OCI-LY1 (cell line): ENCODE measurements around the gene AIFM3.
"Not testable (repeated sequence)": the region's sequence is repeated elsewhere in the genome, so short reads cannot be mapped to it uniquely, and the experiment has no call there.

Source experiments
- H2AFZ ChIP-seq: fragments of 200-600 bp; sonication (generic), shearing (Covaris generic); 2 replicates; pipeline ENCODE4 v1.6.0; 2014; ENCODE audit warnings: antibody characterized with exemption, mild to moderate bottlenecking, low read length
- H3F3A ChIP-seq: fragments of 200-600 bp; sonication (generic), shearing (Covaris generic); 2 replicates; pipeline ENCODE4 v1.6.0; 2014; ENCODE audit warnings: mild to moderate bottlenecking, antibody characterized with exemption, low read length, moderate library complexity; ENCODE audit not compliant: insufficient read depth
- H3K27ac ChIP-seq: fragments of 200-600 bp; sonication (generic); 2 replicates; pipeline ENCODE4 v1.5.1; 2014; ENCODE audit warnings: low read length, mixed run types, mild to moderate bottlenecking, low read depth; ENCODE audit not compliant: poor library complexity, severe bottlenecking
- H3K27me3 ChIP-seq: fragments of 200-600 bp; sonication (generic); 2 replicates; pipeline ENCODE4 v1.6.0; 2014; ENCODE audit warnings: antibody characterized with exemption, mild to moderate bottlenecking, low read length, moderate library complexity; ENCODE audit not compliant: insufficient read depth
- H3K36me3 ChIP-seq: fragments of 200-600 bp; sonication (generic); 2 replicates; pipeline ENCODE4 v1.6.1; 2014; ENCODE audit warnings: mild to moderate bottlenecking, antibody characterized with exemption, low read length, moderate library complexity, mixed read lengths; ENCODE audit not compliant: insufficient read depth
- H3K4me1 ChIP-seq: fragments of 200-600 bp; sonication (generic); 2 replicates; pipeline ENCODE4 v1.5.1; 2014; ENCODE audit warnings: mild to moderate bottlenecking, low read length, moderate library complexity; ENCODE audit not compliant: insufficient read depth, severe bottlenecking
- H3K4me2 ChIP-seq: fragments of 200-600 bp; sonication (generic), shearing (Covaris generic); 2 replicates; pipeline ENCODE4 v1.6.1; 2014; ENCODE audit warnings: low read length
- H3K4me3 ChIP-seq: fragments of 200-600 bp; sonication (generic); 2 replicates; pipeline ENCODE4 v1.5.1; 2014; ENCODE audit warnings: low read length, low read depth, mild to moderate bottlenecking, mixed read lengths; ENCODE audit not compliant: poor library complexity, severe bottlenecking
- H3K79me2 ChIP-seq: fragments of 200-600 bp; shearing (Covaris generic); 2 replicates; pipeline ENCODE4 v1.6.1; 2016; ENCODE audit warnings: mixed run types, low read length, mixed read lengths; ENCODE audit not compliant: insufficient read depth
- H3K9ac ChIP-seq: fragments of 200-600 bp; sonication (generic), shearing (Covaris generic); 2 replicates; pipeline ENCODE4 v1.6.1; 2014; ENCODE audit warnings: mild to moderate bottlenecking, low read length, mixed read lengths
- H3K9me2 ChIP-seq: fragments of 200-600 bp; sonication (generic), shearing (Covaris generic); 2 replicates; pipeline ENCODE4 v1.6.1; 2014; ENCODE audit warnings: low read depth, mild to moderate bottlenecking, low read length, mixed read lengths
- H3K9me3 ChIP-seq: fragments of 200-600 bp; shearing (Covaris generic); 2 replicates; pipeline ENCODE4 v1.6.1; 2014; ENCODE audit warnings: low read length, mixed read lengths
- H4K20me1 ChIP-seq: fragments of 200-600 bp; sonication (generic), shearing (Covaris generic); 2 replicates; pipeline ENCODE4 v1.6.0; 2016; ENCODE audit warnings: mild to moderate bottlenecking, low read length; ENCODE audit not compliant: insufficient read depth
- EZH2 ChIP-seq: fragments of 200-600 bp; sonication (generic), shearing (Covaris generic); IDR thresholded peaks from 2 replicates; pipeline ENCODE4 v1.8.0; 2017; ENCODE audit warnings: borderline replicate concordance, mixed run types, mild to moderate bottlenecking, antibody characterized with exemption, low read length, moderate library complexity, mixed read lengths
- TF ChIP-seq, protein P1 (sequence below): fragments of 200-600 bp; sonication (generic), shearing (Covaris generic); IDR thresholded peaks from 2 replicates; pipeline ENCODE4 v1.5.1; 2017; ENCODE audit warnings: mild to moderate bottlenecking, antibody characterized with exemption, low read length, moderate library complexity, mixed read lengths

Gene AIFM3

DNA sequence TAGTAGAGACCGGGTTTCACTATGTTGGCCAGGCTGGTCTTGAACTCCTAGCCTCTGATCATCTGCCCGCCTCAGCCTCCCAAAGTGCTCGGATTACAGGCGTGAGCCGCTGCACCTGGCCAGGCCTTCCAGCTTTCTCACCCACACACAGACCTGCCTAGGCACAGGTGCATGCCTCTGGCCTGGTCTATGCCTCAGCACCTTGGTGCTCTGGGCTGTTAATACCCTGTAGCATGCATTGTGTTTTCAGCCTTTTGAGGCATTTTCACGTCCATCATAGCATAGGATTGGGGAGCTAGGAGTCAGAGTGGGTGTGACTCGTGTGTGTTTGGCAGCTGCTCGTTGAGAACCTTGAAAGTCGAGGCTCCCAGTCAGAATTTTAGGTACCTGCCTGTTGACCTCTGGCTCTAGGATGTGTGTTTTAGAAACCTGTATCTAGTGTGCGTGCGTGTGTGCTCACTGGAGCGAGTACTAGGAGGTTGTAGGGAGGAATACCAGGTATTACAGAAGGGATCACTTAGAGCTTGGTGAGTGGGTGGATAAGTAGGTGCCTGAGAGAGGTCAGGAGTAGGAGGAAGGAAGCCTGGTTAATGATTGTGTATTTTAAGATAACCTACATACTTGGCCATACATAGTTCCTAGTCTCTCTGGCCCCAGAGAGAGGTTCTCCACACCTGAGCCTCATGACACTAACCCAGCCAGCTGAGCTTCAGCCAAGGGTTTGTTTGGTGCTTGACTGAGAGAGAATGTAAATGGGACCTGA, 29.8 kb upstream of the AIFM3 start:
- Histone ChIP-seq H3K4me2 (peak overlapping the region; percentile 31; the same call in 1 of the 2 replicates), H3K4me1 (peaks cover 21% of the 10 kb centered on the region), H3K9me3 (no peaks in the 10 kb centered on the region), H3K4me3 (no peak overlapping the region), H2AFZ (no peak overlapping the region), H3K27me3 (no peaks in the 10 kb centered on the region), H3F3A (no peaks in the 10 kb centered on the region), H3K9ac (no peak overlapping the region; the same call in 1 of the 2 replicates), H3K36me3 (peaks cover 72% of the 10 kb centered on the region), H3K79me2 (peaks cover 93% of the 10 kb centered on the region), H4K20me1 (peaks cover 6% of the 10 kb centered on the region; the same call in 1 of the 2 replicates), H3K9me2 (no peaks in the 10 kb centered on the region), H3K27ac (peak overlapping the region; percentile 13)
- TF ChIP-seq EZH2, result no peak
- TF ChIP-seq, protein P1, sequence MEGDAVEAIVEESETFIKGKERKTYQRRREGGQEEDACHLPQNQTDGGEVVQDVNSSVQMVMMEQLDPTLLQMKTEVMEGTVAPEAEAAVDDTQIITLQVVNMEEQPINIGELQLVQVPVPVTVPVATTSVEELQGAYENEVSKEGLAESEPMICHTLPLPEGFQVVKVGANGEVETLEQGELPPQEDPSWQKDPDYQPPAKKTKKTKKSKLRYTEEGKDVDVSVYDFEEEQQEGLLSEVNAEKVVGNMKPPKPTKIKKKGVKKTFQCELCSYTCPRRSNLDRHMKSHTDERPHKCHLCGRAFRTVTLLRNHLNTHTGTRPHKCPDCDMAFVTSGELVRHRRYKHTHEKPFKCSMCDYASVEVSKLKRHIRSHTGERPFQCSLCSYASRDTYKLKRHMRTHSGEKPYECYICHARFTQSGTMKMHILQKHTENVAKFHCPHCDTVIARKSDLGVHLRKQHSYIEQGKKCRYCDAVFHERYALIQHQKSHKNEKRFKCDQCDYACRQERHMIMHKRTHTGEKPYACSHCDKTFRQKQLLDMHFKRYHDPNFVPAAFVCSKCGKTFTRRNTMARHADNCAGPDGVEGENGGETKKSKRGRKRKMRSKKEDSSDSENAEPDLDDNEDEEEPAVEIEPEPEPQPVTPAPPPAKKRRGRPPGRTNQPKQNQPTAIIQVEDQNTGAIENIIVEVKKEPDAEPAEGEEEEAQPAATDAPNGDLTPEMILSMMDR, result no peak

DNA sequence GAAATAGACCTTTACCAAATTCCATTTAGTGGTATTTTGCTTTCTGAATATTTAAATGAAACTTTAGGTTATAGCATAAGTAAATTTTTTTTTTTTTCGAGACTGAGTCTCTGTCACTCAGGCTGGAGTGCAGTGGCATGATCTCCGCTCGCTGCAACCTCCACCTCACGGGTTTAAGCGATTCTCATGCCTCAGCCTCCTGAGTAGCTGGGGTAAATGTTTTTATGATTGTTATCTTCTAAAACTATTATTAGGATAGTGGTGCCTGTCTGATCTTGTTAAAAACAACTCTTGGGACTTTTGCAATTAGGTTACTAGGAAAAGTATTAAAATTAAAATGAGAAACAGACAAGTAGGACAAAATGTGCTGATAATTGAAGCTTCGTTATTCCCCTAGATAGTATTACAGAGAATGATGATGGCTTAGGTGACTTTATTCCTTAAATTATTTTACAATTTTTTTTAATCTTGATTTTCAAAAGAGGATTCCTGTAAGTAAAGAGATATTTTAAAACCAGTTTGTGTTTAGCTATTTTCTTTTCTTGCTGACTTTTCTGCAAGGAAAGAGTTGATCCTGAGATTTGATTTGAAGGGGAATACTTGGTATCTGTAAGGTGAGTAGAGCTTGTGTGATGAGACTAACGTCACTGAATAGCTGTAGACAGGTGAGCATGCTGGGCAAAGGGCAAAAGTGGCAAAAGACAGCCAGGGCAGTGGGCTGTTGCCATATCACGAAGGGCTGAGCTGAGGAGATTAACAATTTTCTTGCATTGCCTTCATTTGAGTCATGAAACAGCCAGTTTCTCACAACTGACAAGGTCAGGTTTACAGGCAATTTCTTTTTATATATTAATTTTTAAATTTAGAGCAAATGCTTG, 29.0 kb upstream of the AIFM3 start:
- Histone ChIP-seq H3K4me3 (no peak overlapping the region), H3K9ac (no peak overlapping the region), H3K36me3 (peaks cover 75% of the 10 kb centered on the region), H3K27me3 (no peaks in the 10 kb centered on the region), H3K9me2 (no peaks in the 10 kb centered on the region), H2AFZ (no peak overlapping the region), H3K4me2 (no peak overlapping the region), H3K79me2 (peaks cover 93% of the 10 kb centered on the region), H4K20me1 (peaks cover 6% of the 10 kb centered on the region; the same call in 1 of the 2 replicates), H3K27ac (no peak overlapping the region), H3K4me1 (peaks cover 21% of the 10 kb centered on the region), H3F3A (no peaks in the 10 kb centered on the region), H3K9me3 (no peaks in the 10 kb centered on the region)
- TF ChIP-seq EZH2, result no peak
- TF ChIP-seq, protein P1, result no peak

DNA sequence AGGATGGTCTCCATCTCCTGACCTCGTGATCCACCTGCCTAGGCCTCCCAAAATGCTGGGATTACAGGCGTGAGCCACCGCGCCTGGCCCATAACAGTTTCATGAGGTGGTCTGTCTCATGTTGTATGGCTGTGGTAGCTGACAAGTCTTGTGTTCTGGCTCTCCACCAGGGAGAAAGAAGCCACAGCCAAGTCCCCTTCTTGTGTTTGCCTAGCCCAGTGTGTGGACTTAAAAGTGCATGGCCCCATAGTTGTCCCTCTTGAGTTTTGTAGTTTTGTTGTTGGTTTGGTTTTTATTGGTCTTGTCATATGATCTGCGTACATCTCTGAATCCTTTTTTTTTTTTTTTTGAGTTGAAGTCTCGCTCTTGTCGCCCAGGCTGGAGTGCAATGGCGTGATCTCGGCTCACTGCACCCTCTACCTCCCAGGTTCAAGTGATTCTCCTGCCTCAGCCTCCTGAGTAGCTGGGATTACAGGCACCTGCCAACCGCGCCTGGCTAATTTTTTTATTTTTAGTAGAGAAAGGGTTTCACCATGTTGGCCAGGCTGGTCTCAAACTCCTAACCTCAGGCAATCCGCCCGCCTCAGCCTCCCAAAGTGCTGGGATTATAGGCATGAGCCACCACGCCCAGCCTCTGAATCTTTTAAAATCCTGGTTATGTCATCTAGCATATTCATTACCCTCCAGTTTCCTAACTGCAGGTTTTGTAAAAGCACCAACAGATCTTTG, 27.4 kb upstream of the AIFM3 start:
- H3K4me2 ChIP-seq, H3K4me3 ChIP-seq, H2AFZ ChIP-seq, H3K27ac ChIP-seq, H3K9ac ChIP-seq, H4K20me1 ChIP-seq, H3F3A ChIP-seq, H3K27me3 ChIP-seq, H3K9me2 ChIP-seq, H3K9me3 ChIP-seq: not testable (repeated sequence)
- Histone ChIP-seq H3K36me3 (peaks cover 67% of the 10 kb centered on the region), H3K4me1 (peaks cover 21% of the 10 kb centered on the region), H3K79me2 (peaks cover 96% of the 10 kb centered on the region)
